ENCODE data around the gene IGHMBP2.

The IGHMBP2 gene

GRCh38 chr11:68941324-68942094 is 37.8 kb downstream of the IGHMBP2 start:
- DNase-seq: no peak

- no peak for DNase-seq
These were observed 38.5 kb downstream of the IGHMBP2 start for GRCh38 chr11:68942095-68942620.

- no peak for DNase-seq
These were observed 39.1 kb downstream of the IGHMBP2 start for GRCh38 chr11:68942751-68943271.

- no peak for DNase-seq
These were observed 42.9 kb downstream of the IGHMBP2 start for GRCh38 chr11:68946416-68947090.

GRCh38 chr11:68947151-68947550 is 43.5 kb downstream of the IGHMBP2 start:
- no peak for DNase-seq

- no peak for DNase-seq
These were observed 44.8 kb downstream of the IGHMBP2 start for GRCh38 chr11:68948496-68948895.

- DNase-seq: no peak
These were observed 45.2 kb downstream of the IGHMBP2 start for GRCh38 chr11:68948935-68949334.

- DNase-seq: no peak
These were observed 46.6 kb downstream of the IGHMBP2 start for GRCh38 chr11:68950270-68950669.

- no peak for DNase-seq
These were observed 47.1 kb downstream of the IGHMBP2 start for GRCh38 chr11:68950762-68951161.

- no peak for DNase-seq
These were observed 51.3 kb downstream of the IGHMBP2 start for GRCh38 chr11:68954836-68955606.

- DNase-seq: no peak
These were observed 51.9 kb downstream of the IGHMBP2 start for GRCh38 chr11:68955607-68955958.

- no peak for DNase-seq
These were observed 52.5 kb downstream of the IGHMBP2 start for GRCh38 chr11:68956142-68956541.

- no peak for DNase-seq
These were observed 53.0 kb downstream of the IGHMBP2 start for GRCh38 chr11:68956547-68957254.

GRCh38 chr11:68958211-68958610 is 54.5 kb downstream of the IGHMBP2 start:
- DNase-seq: no peak

GRCh38 chr11:68959465-68960293 is 56.0 kb downstream of the IGHMBP2 start:
- no peak for DNase-seq

GRCh38 chr11:68960294-68961071 is 56.8 kb downstream of the IGHMBP2 start:
- DNase-seq: no peak

GRCh38 chr11:68961245-68961644 is 57.6 kb downstream of the IGHMBP2 start:
- DNase-seq: no peak

- no peak for DNase-seq
These were observed 59.0 kb downstream of the IGHMBP2 start for GRCh38 chr11:68962527-68963250.

GRCh38 chr11:68963779-68964178 is 60.1 kb downstream of the IGHMBP2 start:
- DNase-seq: no peak
